GM19463 (cell line): ENCODE results near the gene PLPPR5.
"Not testable (repeated sequence)": the region's sequence is repeated elsewhere in the genome, so short reads cannot be mapped to it uniquely, and the experiment has no call there.

Source experiments
- ATAC-seq: cut with Tn5 transposase; IDR thresholded peaks from one replicate; pipeline ENCODE4 v1.9.1; 2021; ENCODE audit warnings: mild to moderate bottlenecking, moderate library complexity; ENCODE audit not compliant: unreplicated experiment

PLPPR5 gene

GRCh38 chr1:98919652-98920051 is 85.0 kb downstream of the PLPPR5 start:
- no peak for ATAC-seq

GRCh38 chr1:98919211-98919610 is 85.5 kb downstream of the PLPPR5 start:
- ATAC-seq: no peak

- no peak for ATAC-seq
These were observed 90.1 kb downstream of the PLPPR5 start for GRCh38 chr1:98914547-98914946.

DNA sequence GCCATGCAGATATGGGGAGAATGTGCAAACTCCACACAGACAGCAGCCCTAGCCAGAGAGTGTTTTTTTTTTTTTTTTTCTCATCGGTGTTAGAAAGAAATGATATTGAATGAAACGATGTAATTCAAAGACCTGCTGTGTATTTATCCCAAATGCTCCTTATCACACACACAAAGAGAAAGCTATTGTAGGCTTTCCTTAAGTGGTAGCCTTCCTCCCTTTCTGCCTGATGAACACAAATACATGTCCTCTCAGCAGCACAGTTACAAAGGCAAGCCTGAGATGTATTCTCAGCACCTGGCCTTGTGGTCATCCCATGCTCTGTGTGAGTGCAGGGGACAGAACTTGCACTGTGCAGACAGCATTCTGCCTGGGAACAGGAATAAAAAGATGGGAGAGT is 93.8 kb downstream of the PLPPR5 start:
- no peak for ATAC-seq

DNA sequence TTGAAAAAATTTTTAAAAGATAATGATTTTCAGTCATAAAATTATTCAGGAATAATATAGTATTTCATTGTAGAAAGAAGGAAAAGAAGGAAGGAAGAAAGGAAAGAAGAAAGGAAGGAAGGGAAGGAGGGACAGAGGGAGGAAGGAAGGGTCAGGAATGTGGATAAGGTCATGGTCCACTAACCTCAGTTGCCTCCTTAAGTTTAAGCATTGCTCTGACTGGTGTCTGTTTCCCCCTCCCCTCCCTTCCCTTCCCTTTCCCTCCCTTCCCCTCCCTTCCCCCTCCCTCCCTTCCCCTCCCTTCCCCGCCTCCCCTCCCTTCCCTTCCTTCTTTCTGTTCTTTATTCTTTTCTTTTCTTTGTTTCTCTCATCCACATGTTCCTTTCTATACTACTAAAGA is 95.7 kb downstream of the PLPPR5 start:
- no peak for ATAC-seq

DNA sequence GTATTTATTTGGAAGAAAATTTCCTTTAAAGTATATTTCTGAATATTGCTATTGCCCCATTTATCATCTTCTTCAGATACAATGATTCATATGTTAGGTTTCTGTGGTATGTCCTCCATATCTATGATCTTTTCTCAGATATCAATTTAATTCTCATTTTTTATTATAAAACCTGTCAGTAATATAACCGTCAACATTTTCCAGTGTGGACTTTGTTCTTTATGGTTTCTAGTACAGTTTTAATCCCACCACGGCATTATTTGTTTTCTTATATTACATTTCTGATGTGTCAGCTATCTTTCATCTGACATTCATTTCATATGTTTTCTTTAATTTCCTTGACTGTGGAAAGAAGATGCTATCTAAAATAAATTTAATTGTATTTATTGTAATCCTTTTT is 97.9 kb downstream of the PLPPR5 start:
- no peak for ATAC-seq

DNA sequence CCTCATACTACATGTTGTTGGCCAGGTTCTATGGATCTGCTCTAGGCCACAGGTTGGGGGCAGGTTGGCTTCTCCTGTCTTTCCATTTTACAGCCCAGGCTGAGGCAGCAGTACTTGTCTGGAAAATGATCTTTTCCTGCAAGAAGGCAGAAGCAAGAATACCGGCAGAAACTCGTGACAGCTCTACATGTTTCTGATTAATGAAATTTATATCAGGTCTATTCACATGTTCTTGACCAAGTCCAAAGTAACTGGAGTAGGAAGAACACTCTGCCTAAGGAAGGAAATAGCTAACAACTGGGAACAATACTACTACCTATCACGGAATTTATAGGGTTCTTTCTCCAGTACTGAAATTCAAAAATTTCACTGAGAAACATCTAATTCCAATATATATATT is 98.3 kb downstream of the PLPPR5 start:
- no peak for ATAC-seq

DNA sequence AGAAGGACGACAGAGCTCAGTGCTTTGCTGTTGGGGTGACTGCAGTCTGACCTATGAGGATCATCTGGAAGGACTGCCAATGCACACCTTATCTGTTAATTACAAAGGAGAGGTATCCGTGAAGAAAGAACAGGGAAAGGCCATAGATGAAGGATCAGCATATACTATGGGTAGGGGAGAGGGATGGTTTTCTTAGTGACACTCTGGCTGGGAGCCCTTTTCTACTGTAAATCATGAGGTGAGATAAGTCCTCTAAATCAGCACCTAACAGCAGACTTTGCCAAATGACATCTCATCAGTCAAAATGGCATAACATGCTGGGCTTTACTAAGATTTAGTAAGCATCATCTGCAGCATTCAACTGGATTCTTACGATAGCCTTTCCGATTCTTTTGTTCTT is 100.0 kb downstream of the PLPPR5 start:
- no peak for ATAC-seq

- no peak for ATAC-seq
These were observed 100.9 kb downstream of the PLPPR5 start for GRCh38 chr1:98903726-98904125.

DNA sequence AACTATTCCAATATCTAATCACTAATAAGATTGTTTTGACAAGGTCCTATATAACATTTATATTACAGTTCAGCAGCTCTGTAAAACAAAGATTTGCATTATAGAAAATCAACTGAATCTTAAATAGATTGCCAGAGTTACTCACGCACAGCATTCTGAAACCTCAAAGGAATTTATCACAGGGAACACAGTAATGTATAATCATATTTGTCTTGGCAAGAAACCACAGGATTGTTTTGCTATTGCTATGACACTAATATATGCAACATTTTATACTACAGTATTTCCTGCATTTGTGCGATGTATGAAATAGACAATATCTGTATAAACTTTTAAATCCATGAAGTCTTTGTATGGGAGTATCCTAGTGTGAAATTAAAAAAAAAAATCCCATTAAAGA is 101.4 kb downstream of the PLPPR5 start:
- no peak for ATAC-seq

DNA sequence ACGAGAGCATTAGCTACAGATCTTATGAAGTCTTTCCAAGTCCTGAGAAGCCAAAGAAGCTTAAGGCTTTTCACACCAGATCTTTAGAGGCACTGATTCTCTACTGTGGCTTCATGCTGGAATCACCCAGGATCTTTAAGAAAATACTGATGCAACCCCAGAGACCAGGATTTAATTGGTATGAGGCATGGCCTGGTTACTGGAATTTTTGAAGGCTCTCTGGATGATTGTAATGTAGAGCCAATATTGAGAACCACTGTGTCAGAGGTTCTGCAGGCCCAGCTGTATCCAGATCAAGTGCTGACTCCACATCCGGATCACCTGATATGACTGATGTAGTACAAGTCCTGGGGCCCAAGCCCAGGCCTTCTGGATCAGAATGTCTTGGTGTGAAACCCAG is 105.7 kb downstream of the PLPPR5 start:
- ATAC-seq: no peak

- ATAC-seq: no peak
These were observed 107.2 kb downstream of the PLPPR5 start for GRCh38 chr1:98897479-98897878.

- ATAC-seq: no peak
These were observed 107.8 kb downstream of the PLPPR5 start for GRCh38 chr1:98896711-98897445.

DNA sequence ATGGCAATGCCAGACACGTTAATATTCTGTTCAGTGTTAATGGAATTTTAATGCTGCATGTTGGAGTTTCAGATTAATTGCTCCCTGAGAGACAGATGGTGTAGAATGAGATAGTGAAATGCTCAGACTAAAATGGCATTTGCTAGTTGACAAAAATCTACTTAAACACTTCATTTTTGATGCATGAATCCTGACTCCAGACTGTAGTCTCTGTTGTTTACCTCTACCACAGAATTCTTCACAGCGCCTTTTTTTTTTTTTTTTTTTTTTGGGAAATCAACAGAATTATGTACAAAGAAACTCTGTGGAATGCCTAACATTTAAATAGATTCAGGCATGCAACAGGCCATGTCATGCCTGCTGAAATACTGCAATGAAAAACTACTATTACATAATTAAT is 111.3 kb downstream of the PLPPR5 start:
- no peak for ATAC-seq

GRCh38 chr1:98888869-98889268 is 115.8 kb downstream of the PLPPR5 start:
- ATAC-seq: no peak

DNA sequence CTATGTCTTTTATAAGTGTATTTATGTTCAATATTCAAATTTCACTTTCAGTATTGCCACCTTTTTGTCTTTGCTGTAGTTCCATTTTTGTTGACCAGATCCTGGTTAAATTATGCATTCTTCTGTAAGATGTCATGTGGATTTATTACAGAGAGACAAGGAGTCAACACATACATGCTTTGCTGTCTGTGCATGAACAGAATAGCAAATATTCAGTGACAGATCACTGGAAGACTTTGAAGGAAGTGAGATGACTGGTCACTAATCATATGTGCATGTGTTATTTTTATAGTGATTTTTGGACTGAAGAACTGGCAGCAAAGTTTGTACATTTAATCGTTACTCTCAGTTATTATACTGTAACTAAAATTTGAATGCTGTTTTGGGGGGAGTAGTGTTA is 117.2 kb downstream of the PLPPR5 start:
- ATAC-seq: no peak

GRCh38 chr1:98884864-98885263 is 119.8 kb downstream of the PLPPR5 start:
- ATAC-seq: no peak

DNA sequence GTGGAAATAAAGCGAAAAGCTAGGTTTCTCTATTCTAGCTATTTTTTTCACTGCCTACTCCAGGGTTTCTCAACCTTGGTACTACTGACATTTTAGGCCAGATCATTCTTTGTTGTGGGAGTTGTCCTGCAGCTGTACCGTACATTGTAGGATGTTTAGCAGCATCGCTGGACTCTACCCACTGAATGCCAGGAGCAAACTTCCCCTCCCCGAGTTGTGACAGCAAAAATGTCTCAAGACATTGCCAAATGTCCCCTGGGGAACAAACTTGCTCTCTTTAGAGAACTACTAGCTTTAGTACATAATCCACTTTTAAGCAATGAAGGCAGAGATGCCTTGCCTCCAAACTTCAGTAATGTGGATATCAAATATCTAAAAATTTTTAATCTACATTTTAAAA is 122.8 kb downstream of the PLPPR5 start:
- no peak for ATAC-seq

GRCh38 chr1:98881234-98881633 is 123.4 kb downstream of the PLPPR5 start:
- ATAC-seq: not testable (repeated sequence)

DNA sequence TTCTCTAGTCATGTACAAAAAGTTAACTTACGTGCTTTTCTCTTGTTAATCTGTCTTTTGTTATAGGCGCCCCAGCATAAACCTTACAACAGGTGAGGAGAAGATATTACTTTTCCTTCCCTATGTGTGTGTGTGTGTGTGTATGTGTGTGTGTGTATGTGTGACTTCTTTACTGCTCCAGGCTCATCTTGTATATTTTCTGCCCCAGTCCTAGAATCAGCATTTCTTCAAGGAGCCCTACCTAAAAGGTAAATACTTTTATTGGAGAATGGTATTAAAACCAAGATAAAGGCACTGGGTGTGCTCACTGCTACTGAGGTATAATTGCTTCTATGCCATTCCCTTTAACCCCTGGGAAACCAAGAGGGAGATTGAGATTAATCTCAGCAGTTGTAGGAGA is 129.8 kb downstream of the PLPPR5 start:
- no peak for ATAC-seq

- peak; percentile 95 for ATAC-seq
These were observed 133.4 kb downstream of the PLPPR5 start for GRCh38 chr1:98870959-98871903.

DNA sequence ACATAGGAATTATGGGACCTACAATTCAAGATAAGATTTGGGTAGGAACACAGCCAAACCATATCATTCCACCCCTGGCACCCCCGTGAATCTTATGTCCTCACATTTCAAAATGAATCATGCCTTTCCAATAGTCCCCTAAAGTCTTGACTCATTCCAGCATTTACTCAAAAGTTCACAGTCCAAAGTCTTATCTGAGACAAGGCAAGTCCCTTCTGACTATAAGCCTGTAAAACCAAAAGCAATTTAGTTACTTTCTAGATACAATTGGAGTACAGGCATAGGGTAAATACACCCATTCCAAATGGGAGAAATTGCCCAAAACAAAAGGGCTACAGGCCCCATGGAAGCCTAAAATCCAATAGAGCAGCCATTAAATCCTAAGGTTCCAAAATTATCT is 138.9 kb downstream of the PLPPR5 start:
- no peak for ATAC-seq
